ENCODE results near the gene POLG2.
A peak's percentile ranks its signal among the peaks of the same experiment; 100 is the strongest.
"Not testable (repeated sequence)": the region's sequence is repeated elsewhere in the genome, so short reads cannot be mapped to it uniquely, and the experiment has no call there.

The POLG2 gene

DNA sequence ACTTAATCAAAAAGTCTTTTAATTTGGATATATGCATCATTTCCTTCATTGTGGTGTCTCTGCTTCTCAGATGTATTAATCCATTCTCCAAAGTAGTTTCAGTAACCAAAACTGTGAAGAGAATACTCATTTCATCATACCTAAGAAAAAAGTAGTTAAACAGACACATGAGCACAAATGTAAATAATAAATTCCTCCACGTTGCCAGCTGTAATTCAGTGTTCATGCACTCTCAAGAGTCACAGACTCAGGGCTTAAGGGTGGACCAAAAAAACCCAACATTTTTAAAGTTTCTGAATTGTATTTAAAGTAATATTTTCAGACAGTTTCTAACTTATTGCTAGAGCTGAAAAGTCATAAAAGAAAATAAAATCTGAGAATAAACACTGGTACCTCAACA, 19.0 kb downstream of the POLG2 start:
- no peak for ATAC-seq
- H3K27ac Mint-ChIP-seq: no peak overlapping the region
- H3K4me3 Mint-ChIP-seq: no peak overlapping the region
- no peaks in the 10 kb centered on the region for H3K9me3 Mint-ChIP-seq
- H3K4me1 Mint-ChIP-seq: no peaks in the 10 kb centered on the region
- peaks cover 55% of the 10 kb centered on the region for H3K36me3 Mint-ChIP-seq
- no peak for DNase-seq (ENCODE audit: low spot score in 2 of 2)

GRCh38 chr17:64472564-64472963, 24.3 kb downstream of the POLG2 start:
- Mint-ChIP-seq H3K9me3 (no peaks in the 10 kb centered on the region), H3K36me3 (peaks cover 6% of the 10 kb centered on the region), H3K4me1 (no peaks in the 10 kb centered on the region), H3K4me3 (no peak overlapping the region), H3K27ac (no peak overlapping the region)
- no peak for ATAC-seq
- no peak for DNase-seq (ENCODE audit: low spot score in 2 of 2)

DNA sequence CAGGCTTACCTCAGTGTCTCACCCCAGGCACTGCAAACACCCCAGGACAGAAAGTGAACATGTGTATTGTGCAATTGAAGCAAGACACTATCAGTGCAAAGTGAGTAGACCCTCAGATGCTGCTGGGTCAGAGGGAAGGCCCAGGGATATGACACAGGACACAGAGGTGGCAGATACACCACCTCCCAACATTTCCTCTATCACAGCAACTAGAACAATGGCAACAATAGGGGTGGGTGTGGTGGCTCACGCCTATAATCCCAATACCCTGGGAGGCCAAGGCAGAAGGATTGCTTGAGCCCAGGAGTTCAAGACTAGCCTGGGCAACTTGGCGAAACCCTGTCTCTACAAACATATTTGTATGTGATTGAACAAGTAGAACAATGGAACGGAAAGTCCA, 25.4 kb downstream of the POLG2 start:
- H3K27ac Mint-ChIP-seq: peak overlapping the region; percentile 21
- no peaks in the 10 kb centered on the region for H3K36me3 Mint-ChIP-seq
- ATAC-seq: no peak
- no peak overlapping the region for H3K4me3 Mint-ChIP-seq
- H3K4me1 Mint-ChIP-seq: no peaks in the 10 kb centered on the region
- H3K9me3 Mint-ChIP-seq: no peaks in the 10 kb centered on the region
- DNase-seq (ENCODE audit: low spot score in 2 of 2): no peak

DNA sequence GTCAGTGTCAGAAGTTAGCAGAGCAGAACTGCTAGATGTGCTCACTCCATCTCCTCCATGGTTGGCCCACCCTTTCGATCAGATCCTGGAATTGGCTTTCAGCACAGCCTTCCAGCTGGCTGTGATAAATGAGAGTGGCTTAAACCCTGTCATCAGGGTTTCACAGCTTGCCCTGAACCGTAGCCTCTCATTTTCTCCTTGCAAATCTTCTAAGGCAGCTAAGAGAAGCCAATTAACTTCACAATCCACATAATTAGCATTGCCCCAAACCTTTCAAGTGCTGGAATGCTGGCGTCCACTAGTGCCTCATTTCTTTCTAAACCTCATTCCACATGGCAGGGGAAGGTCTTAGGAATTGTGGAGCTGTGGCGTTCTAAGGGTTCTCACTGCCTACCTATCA, 26.2 kb downstream of the POLG2 start:
- no peak overlapping the region for H3K4me3 Mint-ChIP-seq
- H3K36me3 Mint-ChIP-seq: no peaks in the 10 kb centered on the region
- ATAC-seq (no peak), DNase-seq (ENCODE audit: low spot score in 2 of 2) (no peak)
- H3K27ac Mint-ChIP-seq: no peak overlapping the region
- no peaks in the 10 kb centered on the region for H3K4me1 Mint-ChIP-seq
- H3K9me3 Mint-ChIP-seq: no peaks in the 10 kb centered on the region

DNA sequence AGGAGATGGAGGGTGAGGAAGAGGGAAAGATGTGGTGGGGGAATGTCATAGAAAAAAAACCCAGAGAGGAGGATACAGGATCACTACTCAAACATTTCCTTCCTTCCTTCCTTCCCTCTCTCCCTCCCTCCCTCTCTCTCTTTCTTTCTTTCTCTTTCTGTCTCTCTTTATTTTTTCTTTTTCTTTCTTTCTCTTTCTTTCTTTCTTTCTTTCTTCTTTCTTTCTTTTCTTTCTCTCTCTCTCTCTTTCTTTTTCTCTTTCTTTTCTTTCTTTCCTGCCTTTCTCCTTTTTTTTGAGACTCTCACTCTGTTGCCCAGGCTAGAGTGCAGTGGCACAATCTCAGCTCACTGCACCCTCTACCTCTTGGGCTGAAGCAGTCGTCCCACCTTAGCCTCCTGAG, 30.0 kb downstream of the POLG2 start:
- not testable (repeated sequence) for H3K36me3 Mint-ChIP-seq; H3K4me1 Mint-ChIP-seq; DNase-seq (ENCODE audit: low spot score in 2 of 2); H3K4me3 Mint-ChIP-seq; H3K9me3 Mint-ChIP-seq; ATAC-seq
- peak overlapping the region; percentile 5 for H3K27ac Mint-ChIP-seq

- no peak overlapping the region for H3K4me3 Mint-ChIP-seq
- no peaks in the 10 kb centered on the region for H3K4me1 Mint-ChIP-seq
- no peaks in the 10 kb centered on the region for H3K36me3 Mint-ChIP-seq
- no peaks in the 10 kb centered on the region for H3K9me3 Mint-ChIP-seq
- DNase-seq (ENCODE audit: low spot score in 2 of 2) (no peak), ATAC-seq (no peak)
- H3K27ac Mint-ChIP-seq: no peak overlapping the region
Observed at GRCh38 chr17:64466019-64466735, 30.7 kb downstream of the POLG2 start.

GRCh38 chr17:64461788-64462187, 35.1 kb downstream of the POLG2 start:
- Mint-ChIP-seq H3K27ac (no peak overlapping the region), H3K9me3 (no peaks in the 10 kb centered on the region), H3K4me3 (no peak overlapping the region), H3K36me3 (no peaks in the 10 kb centered on the region), H3K4me1 (no peaks in the 10 kb centered on the region)
- ATAC-seq: no peak
- no peak for DNase-seq (ENCODE audit: low spot score in 2 of 2)

GRCh38 chr17:64460955-64461354, 35.9 kb downstream of the POLG2 start:
- DNase-seq (ENCODE audit: low spot score in 2 of 2): no peak
- ATAC-seq: no peak
- H3K27ac Mint-ChIP-seq: no peak overlapping the region
- H3K9me3 Mint-ChIP-seq: no peaks in the 10 kb centered on the region
- H3K4me1 Mint-ChIP-seq: no peaks in the 10 kb centered on the region
- H3K4me3 Mint-ChIP-seq: no peak overlapping the region
- H3K36me3 Mint-ChIP-seq: no peaks in the 10 kb centered on the region

GRCh38 chr17:64459818-64460217, 37.0 kb downstream of the POLG2 start:
- ATAC-seq; H3K9me3 Mint-ChIP-seq; H3K27ac Mint-ChIP-seq; H3K4me1 Mint-ChIP-seq; H3K36me3 Mint-ChIP-seq; DNase-seq (ENCODE audit: low spot score in 2 of 2); H3K4me3 Mint-ChIP-seq: not testable (repeated sequence)

- H3K4me1 Mint-ChIP-seq: no peaks in the 10 kb centered on the region
- H3K4me3 Mint-ChIP-seq: no peak overlapping the region
- no peaks in the 10 kb centered on the region for H3K9me3 Mint-ChIP-seq
- no peak overlapping the region for H3K27ac Mint-ChIP-seq
- no peak for ATAC-seq
- no peaks in the 10 kb centered on the region for H3K36me3 Mint-ChIP-seq
- DNase-seq (ENCODE audit: low spot score in 2 of 2): no peak
Observed at GRCh38 chr17:64459284-64459747, 37.5 kb downstream of the POLG2 start.

DNA sequence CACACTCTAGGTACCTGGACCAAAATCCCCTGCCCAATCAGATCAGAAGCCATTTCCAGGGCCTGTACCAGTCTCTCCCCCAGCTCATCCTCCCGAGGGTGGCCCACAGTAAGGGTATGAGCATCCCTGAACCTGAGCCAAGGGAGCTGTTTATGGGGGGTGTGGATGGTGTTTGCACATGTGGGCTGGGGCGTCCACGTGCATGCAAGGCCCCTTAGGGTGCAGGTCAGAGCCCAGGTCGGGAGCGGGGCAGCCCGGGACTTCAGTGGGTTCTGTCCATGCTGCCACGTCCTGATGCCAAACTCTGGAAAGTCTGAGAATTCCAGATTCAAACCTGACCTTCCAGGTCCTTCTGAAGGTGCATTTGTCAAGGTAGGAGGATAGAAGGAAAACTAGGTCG, 38.1 kb downstream of the POLG2 start:
- Mint-ChIP-seq H3K9me3 (no peaks in the 10 kb centered on the region), H3K4me3 (no peak overlapping the region), H3K27ac (no peak overlapping the region), H3K4me1 (no peaks in the 10 kb centered on the region), H3K36me3 (no peaks in the 10 kb centered on the region)
- DNase-seq (ENCODE audit: low spot score in 2 of 2) (no peak), ATAC-seq (no peak)

DNA sequence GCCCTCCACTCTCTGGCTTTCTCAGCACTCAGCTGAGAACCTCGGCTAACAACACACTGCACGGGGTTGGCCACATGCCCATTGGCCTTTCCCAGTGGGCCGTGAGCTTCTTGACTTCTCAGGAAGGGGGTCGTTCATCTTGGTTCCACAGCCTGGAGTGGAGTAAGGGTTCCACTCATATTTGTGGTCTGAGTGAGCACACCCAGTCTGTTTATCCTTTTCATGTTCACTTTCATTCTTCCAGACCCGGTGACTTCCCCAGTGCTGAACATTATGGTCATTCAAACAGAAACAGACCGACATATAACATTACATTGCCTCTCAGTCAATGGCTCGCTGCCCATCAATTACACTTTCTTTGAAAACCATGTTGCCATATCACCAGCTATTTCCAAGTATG, 39.7 kb downstream of the POLG2 start:
- H3K27ac Mint-ChIP-seq: no peak overlapping the region
- ATAC-seq (no peak), DNase-seq (ENCODE audit: low spot score in 2 of 2) (no peak)
- no peak overlapping the region for H3K4me3 Mint-ChIP-seq
- no peaks in the 10 kb centered on the region for H3K4me1 Mint-ChIP-seq
- H3K36me3 Mint-ChIP-seq: no peaks in the 10 kb centered on the region
- H3K9me3 Mint-ChIP-seq: no peaks in the 10 kb centered on the region

DNA sequence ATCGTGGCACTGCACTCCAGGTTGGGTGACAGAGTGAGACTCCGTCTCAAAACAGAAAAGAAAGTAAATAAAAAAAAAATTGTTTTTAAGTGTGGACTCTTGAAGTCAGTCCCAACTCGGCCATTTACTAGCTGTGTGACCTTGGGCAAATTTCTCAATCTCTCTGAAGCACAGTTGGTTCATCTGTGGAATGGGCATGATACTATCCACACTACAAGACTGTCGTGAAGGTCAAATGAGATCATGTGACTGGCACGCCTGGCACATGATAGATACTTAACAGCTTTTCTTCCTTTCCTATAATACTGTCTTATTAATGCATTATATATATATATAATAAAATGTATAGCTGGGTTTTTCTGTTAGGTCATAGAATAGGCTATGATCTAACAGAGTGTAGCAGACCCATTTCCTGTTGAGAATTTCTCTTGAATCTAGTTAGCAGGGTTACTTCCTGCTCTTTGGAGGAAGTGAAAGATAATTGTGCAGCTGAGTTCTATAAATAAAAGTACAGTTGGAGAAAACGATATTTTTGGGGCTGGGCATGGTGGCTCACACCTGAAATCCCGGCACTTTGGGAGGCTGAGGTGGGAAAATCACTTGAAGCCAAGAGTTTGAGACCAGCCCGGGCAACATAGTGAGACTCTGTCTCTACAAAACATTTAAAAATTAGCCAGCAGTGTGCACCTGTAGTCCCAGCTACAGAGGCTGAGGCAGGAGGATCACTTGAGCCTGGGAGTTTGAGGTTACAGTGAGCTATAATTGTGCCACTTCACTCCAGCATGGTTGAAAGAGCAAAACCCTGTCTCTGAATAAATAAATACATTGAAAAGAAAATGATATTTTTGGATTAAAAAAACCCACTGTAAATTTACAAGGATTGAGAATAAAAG, 40.6 kb downstream of the POLG2 start:
- Mint-ChIP-seq H3K4me1 (no peaks in the 10 kb centered on the region), H3K9me3 (no peaks in the 10 kb centered on the region), H3K27ac (peak overlapping the region; percentile 60), H3K4me3 (no peak overlapping the region), H3K36me3 (no peaks in the 10 kb centered on the region)
- DNase-seq (ENCODE audit: low spot score in 2 of 2): no peak
- ATAC-seq: no peak

- ATAC-seq (no peak), DNase-seq (ENCODE audit: low spot score in 2 of 2) (no peak)
- H3K4me3 Mint-ChIP-seq: no peak overlapping the region
Observed at GRCh38 chr17:64449545-64449944, 47.3 kb downstream of the POLG2 start.

DNA sequence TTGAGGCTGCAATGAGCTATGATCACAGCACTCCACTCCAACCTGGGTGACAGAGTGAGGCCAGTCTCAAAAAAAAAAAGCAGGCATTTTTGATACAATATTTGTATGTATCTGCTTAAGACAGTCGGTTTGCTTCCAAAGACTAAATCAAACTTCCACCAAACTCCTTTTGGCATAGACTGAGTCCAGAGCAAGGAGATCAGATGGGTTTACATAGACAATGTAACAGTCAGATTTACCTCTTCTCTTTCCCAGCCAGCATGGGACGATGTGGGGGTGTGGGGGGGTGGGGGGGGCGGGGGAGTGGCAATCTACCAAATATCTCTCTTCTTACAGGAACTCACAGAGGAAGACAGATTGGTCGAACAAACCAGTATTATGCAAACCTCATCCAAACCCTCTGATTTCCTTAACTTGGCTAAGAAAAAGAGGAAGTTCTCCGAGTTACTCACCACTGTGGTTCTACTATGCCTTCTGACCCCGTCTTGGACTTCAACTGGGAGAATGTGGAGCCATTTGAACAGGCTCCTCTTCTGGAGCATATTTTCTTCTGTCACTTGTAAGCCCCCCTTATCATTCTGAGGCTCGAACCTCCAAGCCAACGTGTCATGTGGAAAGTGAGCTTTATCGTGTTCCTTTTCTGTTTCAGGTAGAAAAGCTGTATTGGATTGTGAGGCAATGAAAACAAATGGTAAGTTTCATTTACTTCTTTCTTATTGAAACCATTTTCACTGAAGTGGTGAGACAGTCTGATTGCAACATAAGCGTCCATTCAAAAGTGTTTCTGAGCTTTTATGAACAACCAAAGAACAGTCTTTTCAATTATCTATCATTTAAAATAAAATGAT, 48.0 kb downstream of the POLG2 start, which contains the start of gene MILR1:
TSS of gene MILR1 (plus strand) at position 451 of the 848 bp plus-strand sequence. CDS start at position 505, 54 bp downstream.
- no peaks in the 10 kb centered on the region for H3K9me3 Mint-ChIP-seq
- no peak within 1 kb of the TSS for H3K4me3 Mint-ChIP-seq
- ATAC-seq (no peak), DNase-seq (ENCODE audit: low spot score in 2 of 2) (no peak)
- peaks cover 13% of the 10 kb centered on the region for H3K4me1 Mint-ChIP-seq
- H3K27ac Mint-ChIP-seq: peak within 1 kb of the TSS; percentile 23
- no peaks in the 10 kb centered on the region for H3K36me3 Mint-ChIP-seq

More at GRCh38 chr17:64449545-64449944, 47.3 kb downstream of the POLG2 start:
- no peak overlapping the region for H3K27ac Mint-ChIP-seq
- no peaks in the 10 kb centered on the region for H3K36me3 Mint-ChIP-seq
- no peaks in the 10 kb centered on the region for H3K9me3 Mint-ChIP-seq
- peaks cover 13% of the 10 kb centered on the region for H3K4me1 Mint-ChIP-seq
